Measurements from ENCODE around the gene ENOX1.

The ENOX1 gene

DNA sequence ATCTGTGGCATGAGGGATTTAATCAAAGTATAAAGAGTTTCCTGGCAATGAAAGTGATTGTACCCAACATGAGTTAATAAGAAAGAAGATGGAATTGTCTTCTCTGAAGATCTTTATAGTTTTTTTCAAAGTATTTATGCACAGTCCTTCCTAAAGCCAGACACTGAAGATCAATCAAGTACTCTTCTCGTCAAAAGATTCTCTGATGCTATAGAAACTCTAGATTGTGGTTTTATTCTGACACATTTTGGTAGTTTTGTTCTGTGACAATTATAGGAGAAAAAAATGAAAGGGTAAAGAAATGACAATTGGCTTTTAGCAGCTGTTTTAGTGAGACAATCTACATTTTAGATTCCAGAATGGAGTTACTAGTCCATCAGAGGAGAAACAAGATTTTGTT is 10.4 kb upstream of the ENOX1 start:
- Mint-ChIP-seq H3K27ac (no peak overlapping the region), H3K4me3 (no peak overlapping the region), H3K9me3 (no peaks in the 10 kb centered on the region), H3K36me3 (no peaks in the 10 kb centered on the region), H3K4me1 (no peaks in the 10 kb centered on the region), H3K27me3 (peaks cover 9% of the 10 kb centered on the region)
- ATAC-seq = no peak

DNA sequence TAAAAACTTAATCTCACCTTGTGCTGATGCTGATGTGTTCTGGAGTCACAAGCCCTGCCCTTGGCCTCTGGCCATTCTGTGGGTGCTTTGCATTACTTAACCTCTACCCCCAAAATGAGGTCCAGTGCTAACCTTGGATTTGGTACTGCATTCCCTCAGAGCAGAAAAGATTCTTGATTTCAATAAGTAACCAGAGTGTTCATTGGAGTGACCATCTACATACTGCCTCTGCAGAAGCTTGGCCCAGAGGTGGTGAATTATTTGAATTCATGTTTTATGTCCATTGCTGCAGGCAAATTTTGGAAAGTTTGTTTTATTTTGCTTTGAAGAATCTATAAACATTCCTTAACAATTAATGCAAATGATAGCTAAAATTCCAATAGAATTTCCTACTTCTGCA is 7.6 kb upstream of the ENOX1 start:
- Mint-ChIP-seq H3K27ac (no peak overlapping the region), H3K9me3 (no peaks in the 10 kb centered on the region), H3K4me1 (no peaks in the 10 kb centered on the region), H3K4me3 (no peak overlapping the region), H3K36me3 (no peaks in the 10 kb centered on the region), H3K27me3 (peaks cover 16% of the 10 kb centered on the region)
- ATAC-seq = no peak

DNA sequence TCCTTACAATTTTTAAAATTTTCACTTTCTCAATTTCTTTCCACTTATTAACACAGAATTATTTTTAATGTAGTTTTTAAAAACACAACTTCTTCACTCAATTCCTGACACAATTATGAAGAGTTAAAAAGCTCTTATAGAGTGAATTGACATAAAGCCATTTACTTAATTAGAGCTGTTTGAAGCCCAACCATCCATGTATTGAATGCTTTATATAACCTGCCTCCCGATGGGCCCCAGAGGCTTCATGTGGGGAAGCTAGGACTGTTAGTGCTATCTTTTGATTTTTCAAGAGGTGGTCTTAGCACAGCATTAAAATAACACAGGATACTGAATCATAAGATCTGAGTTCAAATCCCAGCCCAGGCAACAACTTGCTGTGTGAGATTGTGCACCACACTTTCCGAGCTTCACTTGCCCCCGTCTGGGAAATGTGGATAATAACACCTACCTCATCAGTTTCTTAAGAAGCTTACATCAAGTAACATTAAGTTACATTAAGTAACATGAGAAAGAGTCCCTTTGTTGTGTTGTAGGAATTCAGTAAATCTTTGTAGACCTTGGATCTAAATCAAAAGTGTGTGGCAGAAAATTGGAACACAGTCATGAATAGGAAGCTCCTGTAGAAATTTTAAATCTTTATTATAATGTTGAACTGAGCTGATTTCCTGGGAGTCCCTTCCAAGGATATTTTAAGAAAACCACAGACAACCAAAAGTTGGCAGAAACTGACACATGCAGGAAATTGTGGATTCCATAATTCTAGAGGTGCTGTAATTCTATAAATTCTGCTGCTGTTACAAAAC is 5.5 kb upstream of the ENOX1 start:
- ATAC-seq = no peak
- Mint-ChIP-seq H3K27me3 (peaks cover 27% of the 10 kb centered on the region), H3K4me1 (peaks cover 6% of the 10 kb centered on the region), H3K36me3 (no peaks in the 10 kb centered on the region), H3K4me3 (no peak overlapping the region), H3K27ac (no peak overlapping the region), H3K9me3 (no peaks in the 10 kb centered on the region)

DNA sequence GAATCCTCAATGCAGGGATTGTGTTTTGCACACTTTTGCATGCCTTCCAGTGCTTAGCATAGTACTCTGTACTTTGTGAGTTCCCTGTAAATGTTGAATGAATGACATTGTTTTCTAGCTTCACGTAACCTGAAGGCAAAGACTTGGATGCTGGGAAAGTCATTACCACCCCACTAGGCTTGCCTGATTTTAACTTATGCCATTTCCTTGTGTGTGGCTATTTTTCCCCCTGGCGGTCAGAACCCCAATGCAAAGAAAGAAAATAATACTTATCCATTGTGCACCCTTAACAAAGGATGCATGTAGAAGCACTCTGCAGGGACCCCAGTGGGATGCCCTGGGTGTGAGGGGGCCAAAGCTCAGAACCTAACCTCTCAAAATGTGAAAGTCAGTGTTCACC is 1.2 kb upstream of the ENOX1 start:
- H3K4me1 Mint-ChIP-seq = peaks cover 13% of the 10 kb centered on the region
- H3K36me3 Mint-ChIP-seq = no peaks in the 10 kb centered on the region

DNA sequence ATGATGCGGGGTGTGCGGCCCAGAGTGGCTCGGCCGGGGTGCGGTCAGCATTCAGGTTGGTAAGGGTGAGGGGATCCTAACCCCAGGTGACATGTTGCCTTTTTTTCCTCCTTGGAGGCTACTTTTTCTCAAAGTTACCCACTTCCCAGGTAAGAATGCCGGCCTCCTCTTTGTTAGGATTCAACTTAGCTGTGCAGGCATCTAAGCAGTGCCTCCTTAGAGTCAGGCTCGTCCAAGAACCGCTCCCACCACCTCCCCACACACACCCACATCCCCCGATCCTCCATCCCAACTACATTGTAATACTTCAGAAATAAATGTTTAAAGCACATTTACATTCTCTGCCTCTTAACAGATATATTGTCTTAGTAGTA is 733 bp upstream of the ENOX1 start:
- no peak for ATAC-seq
- H3K4me1 Mint-ChIP-seq = peaks cover 13% of the 10 kb centered on the region
- H3K27me3 Mint-ChIP-seq = peaks cover 53% of the 10 kb centered on the region
- no peaks in the 10 kb centered on the region for H3K36me3 Mint-ChIP-seq
- H3K9me3 Mint-ChIP-seq = no peaks in the 10 kb centered on the region
- H3K27ac Mint-ChIP-seq = no peak overlapping the region
- peak overlapping the region; percentile 85 for H3K4me3 Mint-ChIP-seq

More for the DNA sequence above, 1.2 kb upstream of the ENOX1 start:
- Mint-ChIP-seq H3K9me3 (no peaks in the 10 kb centered on the region), H3K27ac (no peak overlapping the region), H3K4me3 (no peak overlapping the region), H3K27me3 (peaks cover 53% of the 10 kb centered on the region)
- ATAC-seq = no peak

DNA sequence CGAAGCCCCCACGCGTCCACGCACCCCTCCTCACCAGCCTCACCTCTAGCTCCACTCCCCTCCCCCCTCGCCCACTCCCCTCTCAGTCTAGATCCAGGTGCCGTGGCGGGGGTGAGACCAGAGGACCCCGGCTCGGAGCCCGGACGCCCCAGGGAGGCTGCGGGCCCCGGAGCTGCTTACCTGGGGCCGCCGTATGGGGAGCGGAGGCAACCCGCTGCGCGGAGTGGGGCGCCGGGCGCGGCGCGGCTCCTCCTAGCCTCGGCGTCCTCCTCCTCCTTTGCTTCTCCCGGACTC is 353 bp downstream of the ENOX1 start:
- Mint-ChIP-seq H3K9me3 (no peaks in the 10 kb centered on the region), H3K4me3 (peak overlapping the region; percentile 85), H3K36me3 (no peaks in the 10 kb centered on the region), H3K27me3 (peaks cover 53% of the 10 kb centered on the region), H3K4me1 (peaks cover 13% of the 10 kb centered on the region), H3K27ac (no peak overlapping the region)
- ATAC-seq = no peak

DNA sequence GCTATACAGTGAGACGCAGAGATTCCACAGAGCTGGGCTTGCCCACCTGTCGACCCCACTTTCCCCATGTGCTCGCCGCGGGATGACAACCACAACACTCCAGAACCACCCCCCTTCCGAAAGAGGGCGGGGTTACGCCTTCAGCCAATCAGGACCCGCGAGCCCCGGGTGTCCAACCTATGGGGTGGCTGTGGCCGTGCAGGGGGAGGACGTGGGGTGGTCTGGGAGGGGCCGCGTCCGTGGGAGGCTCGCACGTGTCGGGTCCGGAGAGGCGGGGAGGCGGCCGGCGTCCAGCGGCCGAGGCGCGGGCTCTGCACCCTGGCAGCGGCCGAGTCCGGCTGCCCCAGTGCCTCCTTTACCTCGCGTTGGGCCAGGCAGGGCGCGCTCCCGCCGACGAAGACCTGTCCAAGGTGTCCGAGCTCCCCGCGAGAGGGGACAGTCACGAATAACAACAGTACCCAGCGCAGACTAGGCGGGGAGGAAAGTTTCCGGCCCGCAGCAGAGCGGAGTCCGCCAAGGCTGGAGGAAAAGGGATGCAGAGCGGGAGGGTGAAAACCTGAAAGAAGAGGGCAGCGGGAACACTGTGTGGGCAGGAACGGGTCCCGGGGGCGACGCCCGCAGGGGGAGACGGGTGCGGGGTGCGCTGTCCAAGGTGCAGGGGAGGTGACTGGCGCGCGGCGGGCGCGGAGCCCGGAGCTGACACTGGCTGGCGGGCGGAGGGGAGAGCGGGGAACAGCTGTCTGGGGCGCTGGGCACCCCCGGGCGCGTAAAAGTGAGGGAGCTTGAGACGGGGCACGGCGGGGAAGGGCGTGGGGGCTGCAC is 911 bp downstream of the ENOX1 start:
- Mint-ChIP-seq H3K27me3 (peaks cover 53% of the 10 kb centered on the region), H3K9me3 (no peaks in the 10 kb centered on the region), H3K4me3 (peak overlapping the region; percentile 85), H3K36me3 (no peaks in the 10 kb centered on the region), H3K27ac (no peak overlapping the region), H3K4me1 (peaks cover 13% of the 10 kb centered on the region)
- peak; percentile 50 for ATAC-seq

DNA sequence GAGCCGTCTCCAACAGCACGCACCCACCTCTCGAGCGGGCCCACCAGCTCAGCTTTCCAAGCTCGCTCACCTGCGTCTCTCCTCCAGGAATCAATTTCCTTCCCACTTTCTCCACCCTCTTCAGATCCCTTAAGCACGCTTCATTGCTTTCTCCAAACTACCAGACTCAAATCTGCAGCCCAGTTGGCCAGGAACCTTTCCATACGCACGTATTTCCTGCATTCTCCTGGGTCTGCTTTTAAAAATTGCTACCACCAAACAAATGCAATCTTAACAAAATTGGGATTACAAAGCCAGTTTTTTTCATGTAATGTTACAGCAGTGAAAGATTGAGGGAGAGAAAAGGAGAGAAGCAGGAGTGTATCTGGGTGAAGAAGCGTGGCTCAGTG is 1.5 kb downstream of the ENOX1 start:
- Mint-ChIP-seq H3K27me3 (peaks cover 53% of the 10 kb centered on the region), H3K9me3 (no peaks in the 10 kb centered on the region), H3K27ac (no peak overlapping the region), H3K36me3 (no peaks in the 10 kb centered on the region), H3K4me1 (peaks cover 13% of the 10 kb centered on the region), H3K4me3 (peak overlapping the region; percentile 28)
- ATAC-seq = no peak

DNA sequence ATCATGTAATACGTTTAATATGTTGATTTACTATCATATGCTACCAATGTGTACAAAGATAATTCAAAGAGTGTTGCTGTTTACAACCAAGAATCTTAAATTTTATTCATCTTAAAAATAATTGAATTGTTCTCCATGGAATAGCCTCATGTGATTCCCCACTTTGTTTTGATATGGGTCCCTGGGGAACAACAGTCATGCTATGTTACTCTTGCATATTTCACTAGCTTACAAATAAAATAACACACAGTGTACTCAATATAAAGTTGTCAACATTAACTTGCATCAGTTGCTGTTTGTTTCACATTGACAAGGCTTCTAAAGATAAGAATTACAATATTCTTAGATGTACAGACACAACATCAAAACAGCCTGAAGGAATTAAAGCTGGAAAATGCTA is 2.3 kb downstream of the ENOX1 start:
- Mint-ChIP-seq H3K4me1 (peaks cover 13% of the 10 kb centered on the region), H3K27me3 (peaks cover 54% of the 10 kb centered on the region), H3K27ac (no peak overlapping the region), H3K36me3 (no peaks in the 10 kb centered on the region), H3K9me3 (no peaks in the 10 kb centered on the region), H3K4me3 (no peak overlapping the region)
- no peak for ATAC-seq

DNA sequence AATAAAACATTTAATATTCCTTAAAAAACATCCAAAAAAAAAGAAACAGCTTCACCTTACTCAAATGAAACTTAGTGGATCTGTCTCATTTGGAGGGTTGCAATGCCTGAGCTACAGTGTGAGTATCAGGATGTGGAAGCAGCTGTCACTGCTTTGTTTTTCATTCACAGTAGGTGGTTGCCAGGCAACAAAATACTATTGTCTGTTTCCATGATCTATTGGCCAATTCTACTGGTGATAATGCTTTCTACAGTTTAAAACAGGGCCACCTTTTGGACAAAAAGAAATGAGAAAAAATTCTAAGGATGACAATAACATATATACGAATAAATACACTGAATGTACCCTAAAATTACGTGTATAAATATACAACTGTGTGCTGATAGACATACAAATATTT is 3.0 kb downstream of the ENOX1 start:
- no peak for ATAC-seq
- Mint-ChIP-seq H3K27me3 (peaks cover 54% of the 10 kb centered on the region), H3K9me3 (no peaks in the 10 kb centered on the region), H3K27ac (no peak overlapping the region), H3K36me3 (no peaks in the 10 kb centered on the region), H3K4me1 (peaks cover 13% of the 10 kb centered on the region), H3K4me3 (no peak overlapping the region)

DNA sequence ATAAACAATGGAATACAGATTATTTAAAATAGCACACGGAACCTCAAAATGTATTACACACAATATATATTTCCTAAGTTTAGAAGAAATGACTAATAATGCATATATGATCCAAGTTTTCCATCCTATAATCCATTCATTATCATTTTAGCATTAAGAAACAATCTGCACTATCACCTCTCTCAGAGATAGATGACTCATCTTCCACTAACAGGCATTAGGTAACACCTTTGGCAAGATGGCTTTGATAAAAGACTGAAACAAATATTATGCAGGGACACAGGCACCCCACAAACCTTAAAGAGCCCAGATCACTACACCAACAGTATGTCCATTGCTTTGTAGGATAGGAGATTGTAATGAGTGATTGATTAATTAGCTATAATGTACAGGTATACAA is 4.1 kb downstream of the ENOX1 start:
- Mint-ChIP-seq H3K36me3 (no peaks in the 10 kb centered on the region), H3K27ac (no peak overlapping the region), H3K4me1 (peaks cover 11% of the 10 kb centered on the region), H3K9me3 (no peaks in the 10 kb centered on the region), H3K27me3 (peaks cover 54% of the 10 kb centered on the region), H3K4me3 (no peak overlapping the region)
- no peak for ATAC-seq

DNA sequence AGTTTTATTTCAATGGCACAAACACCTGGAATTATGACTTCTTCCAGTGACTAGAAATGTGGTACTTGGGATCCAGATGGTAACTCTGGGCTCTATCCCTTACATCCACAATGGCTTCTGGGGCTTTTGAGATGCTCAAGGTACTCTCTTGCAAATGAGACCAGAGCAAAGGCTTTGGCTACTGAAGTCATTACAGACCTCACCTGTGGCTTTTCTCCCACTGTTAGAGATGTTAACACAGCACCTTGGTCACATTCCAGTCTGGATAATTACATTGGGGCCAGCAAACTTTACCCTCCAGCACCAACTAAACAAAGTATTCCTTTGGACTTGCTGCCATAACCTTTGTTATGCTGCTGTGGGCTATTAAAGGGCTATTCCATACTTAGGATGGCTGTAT is 6.1 kb downstream of the ENOX1 start:
- Mint-ChIP-seq H3K9me3 (no peaks in the 10 kb centered on the region), H3K27ac (no peak overlapping the region), H3K4me3 (no peak overlapping the region), H3K36me3 (no peaks in the 10 kb centered on the region), H3K27me3 (peaks cover 41% of the 10 kb centered on the region), H3K4me1 (peaks cover under 1% of the 10 kb centered on the region)
- ATAC-seq = no peak

DNA sequence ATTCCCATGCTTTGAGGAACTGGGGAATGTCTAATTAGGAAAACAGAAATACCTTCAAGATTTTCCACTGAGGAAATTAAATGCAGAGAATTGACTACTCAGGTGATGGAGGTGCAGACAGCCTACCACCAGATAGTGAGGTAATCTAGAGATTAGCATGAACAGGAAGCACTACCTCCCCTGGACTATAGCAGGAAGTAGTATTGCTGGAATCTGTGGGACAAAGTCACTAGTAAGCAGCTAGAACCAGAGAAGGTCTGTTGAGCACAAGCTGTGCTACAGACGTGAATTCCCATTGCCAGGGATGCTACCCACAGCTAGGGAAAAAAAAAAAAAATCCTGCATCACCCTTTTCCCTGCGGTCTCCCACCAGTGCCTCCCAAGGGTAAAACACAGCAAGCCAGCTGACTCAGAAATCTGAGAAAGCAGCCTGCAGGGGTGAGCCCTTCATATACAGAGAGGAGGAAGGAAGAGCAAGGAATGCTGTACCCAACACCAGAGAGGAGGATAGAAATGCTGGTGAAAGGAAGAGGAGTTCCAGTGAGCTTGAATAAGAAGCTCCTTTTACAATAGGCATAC is 10.2 kb downstream of the ENOX1 start:
- H3K9me3 Mint-ChIP-seq = no peaks in the 10 kb centered on the region

DNA sequence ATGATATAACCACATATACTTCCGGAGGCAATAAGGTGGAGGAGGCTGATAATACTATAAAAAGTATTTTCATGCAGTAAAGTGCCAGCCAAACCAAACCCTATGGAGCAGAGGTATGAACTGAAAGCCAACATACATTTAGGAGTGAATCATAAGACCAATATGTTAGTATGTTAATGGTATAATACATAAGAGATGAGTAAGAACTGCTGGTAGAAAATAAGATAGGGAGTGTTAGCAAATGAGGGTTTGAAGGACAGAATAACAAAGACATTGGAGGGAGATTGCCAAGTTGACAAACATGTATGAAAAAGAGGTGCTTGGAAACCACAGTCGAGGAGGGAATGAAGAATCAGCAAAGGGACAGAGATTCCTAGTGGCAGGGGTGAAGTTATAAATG is 10.8 kb downstream of the ENOX1 start:
- H3K36me3 Mint-ChIP-seq = no peaks in the 10 kb centered on the region
- no peak overlapping the region for H3K4me3 Mint-ChIP-seq
- ATAC-seq = no peak
- H3K27ac Mint-ChIP-seq = no peak overlapping the region
- H3K9me3 Mint-ChIP-seq = no peaks in the 10 kb centered on the region
- peaks cover 40% of the 10 kb centered on the region for H3K27me3 Mint-ChIP-seq
- H3K4me1 Mint-ChIP-seq = no peaks in the 10 kb centered on the region

More for the DNA sequence above, 10.2 kb downstream of the ENOX1 start:
- no peak overlapping the region for H3K27ac Mint-ChIP-seq
- H3K27me3 Mint-ChIP-seq = peaks cover 40% of the 10 kb centered on the region
- no peaks in the 10 kb centered on the region for H3K36me3 Mint-ChIP-seq
- no peaks in the 10 kb centered on the region for H3K4me1 Mint-ChIP-seq
- no peak overlapping the region for H3K4me3 Mint-ChIP-seq
- no peak for ATAC-seq

DNA sequence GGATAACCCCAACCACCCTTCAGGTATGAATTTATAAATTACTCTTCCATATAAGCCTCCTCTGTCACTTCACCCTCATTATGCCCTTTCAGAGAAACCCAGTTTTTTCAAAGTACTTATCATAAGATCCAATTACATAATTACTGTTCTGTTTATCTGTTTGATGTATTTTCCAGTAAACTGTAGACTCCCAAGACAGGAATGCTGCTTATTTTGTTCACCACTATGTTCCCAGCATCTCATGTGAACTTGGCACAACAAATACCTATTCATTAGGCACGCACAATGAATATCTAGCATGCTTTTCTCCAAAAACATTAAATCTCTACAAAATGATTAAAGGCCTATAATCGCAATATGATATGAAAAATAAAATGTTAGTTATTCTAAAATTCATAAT is 13.2 kb downstream of the ENOX1 start:
- H3K27me3 Mint-ChIP-seq = peaks cover 25% of the 10 kb centered on the region
- H3K9me3 Mint-ChIP-seq = no peaks in the 10 kb centered on the region
- no peak overlapping the region for H3K4me3 Mint-ChIP-seq
- H3K36me3 Mint-ChIP-seq = no peaks in the 10 kb centered on the region
- no peaks in the 10 kb centered on the region for H3K4me1 Mint-ChIP-seq
- H3K27ac Mint-ChIP-seq = no peak overlapping the region
- no peak for ATAC-seq

DNA sequence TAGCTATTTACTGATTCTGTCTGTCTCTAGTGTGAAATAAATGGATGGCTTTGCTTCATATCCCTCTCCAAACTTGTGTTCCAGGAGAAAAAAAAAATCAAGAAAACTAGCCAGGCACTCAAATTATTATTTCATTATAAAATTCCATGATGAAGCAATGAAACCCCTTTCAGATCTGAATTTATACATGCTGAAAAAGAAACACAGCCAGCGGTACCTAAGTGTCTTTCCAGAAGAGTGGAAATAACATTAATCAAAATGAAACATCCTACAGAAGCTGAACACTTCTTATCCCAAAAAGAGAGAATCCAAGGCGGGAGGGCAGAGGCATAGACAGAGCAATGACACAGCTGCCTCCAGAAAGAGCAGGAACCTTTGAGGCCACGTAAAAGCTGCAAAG is 15.9 kb downstream of the ENOX1 start:
- H3K9me3 Mint-ChIP-seq = no peaks in the 10 kb centered on the region
- H3K27me3 Mint-ChIP-seq = peaks cover 9% of the 10 kb centered on the region
- no peaks in the 10 kb centered on the region for H3K36me3 Mint-ChIP-seq
- H3K4me3 Mint-ChIP-seq = no peak overlapping the region
- ATAC-seq = no peak
- H3K27ac Mint-ChIP-seq = no peak overlapping the region
- no peaks in the 10 kb centered on the region for H3K4me1 Mint-ChIP-seq
